Keratinocyte (primary cell): ENCODE data around the gene PALS1. TPM values are rescaled to one million over a fixed set of nuclear protein-coding genes. Genes with fewer than 3 reads are reported as not detected.

Experiments used
- DNase-seq: peaks from one replicate; pipeline ENCODE4 v3.0.0-alpha.2; 2011; ENCODE audit warnings: low read depth, missing footprints, low spot score
- FAIRE-seq: peaks from 2 replicates; lab custom pipeline; 2011; peaks lifted over from hg19 to GRCh38; lab: Jason Lieb, UNC
- H2AFZ ChIP-seq: 2 replicates; pipeline ENCODE4 v1.6.0; 2012; ENCODE audit warnings: low read length, control low read depth, inconsistent platforms; ENCODE audit not compliant: control insufficient read depth
- H3K27ac ChIP-seq: 2 replicates; pipeline ENCODE4 v1.5.1; 2011; ENCODE audit warnings: low read length; ENCODE audit not compliant: control insufficient read depth, insufficient read depth
- H3K27me3 ChIP-seq: 3 replicates; pipeline ENCODE4 v1.6.0; 2011; ENCODE audit warnings: low read length; ENCODE audit not compliant: control insufficient read depth, insufficient read depth; ENCODE audit errors: extremely low read depth
- H3K36me3 ChIP-seq, 2 experiments: 2 replicates in 1 of 2; 3 replicates in 1 of 2; pipeline ENCODE4 v1.5.1; 2011; ENCODE audit warnings: low read length in 2 of 2, mild to moderate bottlenecking in 1 of 2; ENCODE audit not compliant: control insufficient read depth in 2 of 2, insufficient read depth in 2 of 2; ENCODE audit errors: extremely low read depth in 1 of 2
- H3K4me1 ChIP-seq: 3 replicates; pipeline ENCODE4 v1.5.1; 2011; ENCODE audit warnings: low read length; ENCODE audit not compliant: control insufficient read depth, insufficient read depth; ENCODE audit errors: extremely low read depth
- H3K4me2 ChIP-seq: 3 replicates; pipeline ENCODE4 v1.6.0; 2011; ENCODE audit warnings: low read depth, low read length; ENCODE audit not compliant: control insufficient read depth, insufficient read depth; ENCODE audit errors: extremely low read depth
- H3K4me3 ChIP-seq, 3 experiments: fragments of 200-600 bp in 1 of 3; sonication (generic) in 1 of 3; 2 replicates in 2 of 3; 3 replicates in 1 of 3; pipeline ENCODE4 v1.5.1; 2011 to 2016; ENCODE audit warnings: low read length in 3 of 3, mild to moderate bottlenecking in 3 of 3, control low read depth in 2 of 3, inconsistent platforms in 1 of 3, low read depth in 1 of 3, mixed read lengths in 1 of 3, mixed run types in 1 of 3, moderate library complexity in 1 of 3; ENCODE audit not compliant: control insufficient read depth in 2 of 3, insufficient read depth in 2 of 3; ENCODE audit errors: extremely low read depth in 1 of 3
- H3K79me2 ChIP-seq: 2 replicates; pipeline ENCODE4 v1.6.0; 2012; ENCODE audit warnings: low read length; ENCODE audit not compliant: control insufficient read depth, insufficient read depth
- H3K9ac ChIP-seq: 3 replicates; pipeline ENCODE4 v1.6.0; 2011; ENCODE audit warnings: low read length; ENCODE audit not compliant: control insufficient read depth, insufficient read depth; ENCODE audit errors: extremely low read depth
- H3K9me1 ChIP-seq: 3 replicates; pipeline ENCODE4 v1.6.0; 2011; ENCODE audit warnings: low read length; ENCODE audit not compliant: control insufficient read depth, insufficient read depth; ENCODE audit errors: extremely low read depth
- H3K9me3 ChIP-seq: 2 replicates; pipeline ENCODE4 v1.5.1; 2012; ENCODE audit warnings: low read depth, low read length; ENCODE audit not compliant: control insufficient read depth
- H4K20me1 ChIP-seq: 3 replicates; pipeline ENCODE4 v1.6.0; 2011; ENCODE audit warnings: low read length; ENCODE audit not compliant: control insufficient read depth, insufficient read depth; ENCODE audit errors: extremely low read depth
- EZH2 ChIP-seq: IDR thresholded peaks from one replicate; pipeline ENCODE4 v1.6.1; 2012; ENCODE audit warnings: inconsistent platforms, mild to moderate bottlenecking, low read length, moderate library complexity
- dilution Hi-C: fragments of 300-500 bp; cut with MboI; formaldehyde crosslinking; loops from one replicate; pipeline ENCODE4 v1.7.0; 2020; ENCODE audit warnings: low sequenced_read_pairs; ENCODE audit not compliant: extremely low pct_ligation_motif_present
- polyA plus RNA-seq, 5 experiments: library from polyadenylated mRNA; depleted of rRNA in 3 of 5; stranded (reverse) in 3 of 5; stranded (forward) in 1 of 5; unstranded in 1 of 5; fragments of >200 nt; gene quantifications; 1 replicate in 1 of 5; 2 replicates in 3 of 5; 3 replicates in 1 of 5; pipeline versions ENCODE4 v1.2.1 to v1.2.3, GENCODE V29; 2011 to 2012; ENCODE audit warnings: missing spikeins in 2 of 5, low read depth in 1 of 5, low replicate concordance in 1 of 5
- TF ChIP-seq, protein P1 (sequence below), 3 experiments: IDR thresholded peaks in 1 of 3; conservative IDR thresholded peaks in 1 of 3; optimal IDR thresholded peaks in 1 of 3; 2 replicates in 2 of 3; 3 replicates in 1 of 3; pipeline versions ENCODE3 to v1.5.1; 2011; ENCODE audit warnings: low read length in 3 of 3, mild to moderate bottlenecking in 3 of 3, moderate library complexity in 2 of 3, control low read depth in 1 of 3, inconsistent platforms in 1 of 3; ENCODE audit not compliant: insufficient read depth in 2 of 3; ENCODE audit errors: extremely low read depth in 1 of 3

The PALS1 gene
- polyA plus RNA-seq, 1 donor (not counting 4 experiments of a cell fraction or from before 2014, with no cell fraction given) = 24.9 TPM

DNA sequence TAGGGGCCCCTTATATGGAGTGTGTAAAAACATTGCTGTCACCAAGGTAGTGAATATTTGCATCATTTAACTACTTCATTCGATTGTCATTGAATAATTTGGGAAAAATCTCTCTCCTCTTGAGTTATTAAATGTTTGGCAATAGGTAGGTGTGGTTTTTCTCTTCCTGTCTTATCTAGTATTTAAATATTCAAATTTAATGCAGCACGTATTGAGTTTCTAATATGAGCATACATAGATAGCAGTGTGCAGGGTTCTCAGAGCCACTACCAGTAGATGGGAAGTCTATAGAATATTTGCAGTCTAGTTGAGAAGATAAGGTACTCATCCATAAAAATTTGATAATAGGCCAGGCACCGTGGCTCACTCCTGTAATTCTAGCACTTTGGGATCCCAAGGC lies 16.7 kb downstream of the PALS1 start:
- no peak overlapping the region for H3K4me3 ChIP-seq
- H3K4me2 ChIP-seq = no peak overlapping the region
- DNase-seq = no peak
- TF ChIP-seq EZH2 = no peak
- TF ChIP-seq, protein P1, sequence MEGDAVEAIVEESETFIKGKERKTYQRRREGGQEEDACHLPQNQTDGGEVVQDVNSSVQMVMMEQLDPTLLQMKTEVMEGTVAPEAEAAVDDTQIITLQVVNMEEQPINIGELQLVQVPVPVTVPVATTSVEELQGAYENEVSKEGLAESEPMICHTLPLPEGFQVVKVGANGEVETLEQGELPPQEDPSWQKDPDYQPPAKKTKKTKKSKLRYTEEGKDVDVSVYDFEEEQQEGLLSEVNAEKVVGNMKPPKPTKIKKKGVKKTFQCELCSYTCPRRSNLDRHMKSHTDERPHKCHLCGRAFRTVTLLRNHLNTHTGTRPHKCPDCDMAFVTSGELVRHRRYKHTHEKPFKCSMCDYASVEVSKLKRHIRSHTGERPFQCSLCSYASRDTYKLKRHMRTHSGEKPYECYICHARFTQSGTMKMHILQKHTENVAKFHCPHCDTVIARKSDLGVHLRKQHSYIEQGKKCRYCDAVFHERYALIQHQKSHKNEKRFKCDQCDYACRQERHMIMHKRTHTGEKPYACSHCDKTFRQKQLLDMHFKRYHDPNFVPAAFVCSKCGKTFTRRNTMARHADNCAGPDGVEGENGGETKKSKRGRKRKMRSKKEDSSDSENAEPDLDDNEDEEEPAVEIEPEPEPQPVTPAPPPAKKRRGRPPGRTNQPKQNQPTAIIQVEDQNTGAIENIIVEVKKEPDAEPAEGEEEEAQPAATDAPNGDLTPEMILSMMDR (optimal IDR thresholded peaks at IDR 0.05 in 1 of 3, IDR thresholded peaks at IDR 0.05 in 1 of 3, conservative IDR thresholded peaks at IDR 0.05 in 1 of 3; ENCODE audit: extremely low read depth in 1 of 3, insufficient read depth in 2 of 3, low read length in 3 of 3) = no peak
- no peak overlapping the region for H2AFZ ChIP-seq
- no peak for FAIRE-seq
- no peak overlapping the region for H3K9ac ChIP-seq
- H3K36me3 ChIP-seq = no peaks in the 10 kb centered on the region
- H4K20me1 ChIP-seq = no peaks in the 10 kb centered on the region
- H3K79me2 ChIP-seq = peaks cover 71% of the 10 kb centered on the region
- no peak overlapping the region for H3K27ac ChIP-seq
- no peaks in the 10 kb centered on the region for H3K9me3 ChIP-seq
- H3K4me1 ChIP-seq = peaks cover 2% of the 10 kb centered on the region
- H3K9me1 ChIP-seq = no peaks in the 10 kb centered on the region
- dilution Hi-C loops = no loop called here
- no peaks in the 10 kb centered on the region for H3K27me3 ChIP-seq

DNA sequence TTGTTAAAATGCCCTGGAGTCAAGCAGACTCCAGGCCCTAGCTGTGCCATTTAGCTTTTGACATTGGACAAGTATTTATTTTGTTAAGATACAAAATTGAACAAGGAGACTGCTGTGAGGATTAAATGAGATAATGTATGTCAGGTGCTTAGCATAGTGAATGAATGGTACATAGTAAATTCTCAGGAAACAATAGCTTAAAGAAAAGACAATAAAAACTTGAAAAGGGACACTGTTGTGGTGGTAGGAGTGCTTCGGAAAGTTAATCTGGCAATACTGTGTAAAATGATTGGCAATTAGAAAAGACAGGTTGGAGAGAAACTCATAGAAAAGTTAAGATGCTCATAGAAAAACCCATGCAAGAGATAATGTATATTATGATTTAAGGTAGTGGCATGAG lies 19.7 kb downstream of the PALS1 start:
- FAIRE-seq = no peak
- Histone ChIP-seq H3K9ac (no peak overlapping the region), H4K20me1 (no peaks in the 10 kb centered on the region), H3K4me3 (no peak overlapping the region), H3K27me3 (no peaks in the 10 kb centered on the region), H3K4me1 (no peaks in the 10 kb centered on the region), H3K4me2 (no peak overlapping the region), H3K9me3 (no peaks in the 10 kb centered on the region), H3K9me1 (no peaks in the 10 kb centered on the region), H3K27ac (no peak overlapping the region), H2AFZ (no peak overlapping the region), H3K79me2 (peaks cover 73% of the 10 kb centered on the region), H3K36me3 (no peaks in the 10 kb centered on the region)
- no peak for DNase-seq
- TF ChIP-seq, protein P1 (optimal IDR thresholded peaks at IDR 0.05 in 1 of 3, IDR thresholded peaks at IDR 0.05 in 1 of 3, conservative IDR thresholded peaks at IDR 0.05 in 1 of 3; ENCODE audit: extremely low read depth in 1 of 3, insufficient read depth in 2 of 3, low read length in 3 of 3) = no peak
- dilution Hi-C loops = no loop called here
